SJSA1 (cell line): ENCODE results near the gene MIAT. TPM values are rescaled to one million over a fixed set of nuclear protein-coding genes. Genes with fewer than 3 reads are reported as not detected.
A peak's percentile ranks its signal among the peaks of the same experiment; 100 is the strongest.
"Not testable (repeated sequence)": the region's sequence is repeated elsewhere in the genome, so short reads cannot be mapped to it uniquely, and the experiment has no call there.

Experiments
- DNase-seq, 2 experiments: peaks; one replicate each; pipeline ENCODE4 v3.0.0-alpha.2; 2015 to 2020; ENCODE audit warnings: low spot score in 2 of 2, low read depth in 1 of 2
- H3K27ac ChIP-seq: fragments of 250-450 bp; sonication (Bioruptor Pico); 2 replicates; pipeline ENCODE4 v1.5.1; 2020; ENCODE audit warnings: mild to moderate bottlenecking, moderate library complexity
- H3K27me3 ChIP-seq: fragments of 250-450 bp; sonication (Bioruptor Pico); replicated peaks from 2 replicates; pipeline ENCODE4 v1.5.1; 2020; ENCODE audit warnings: mild to moderate bottlenecking, moderate library complexity
- H3K36me3 ChIP-seq: fragments of 250-450 bp; sonication (Bioruptor Pico); 2 replicates; pipeline ENCODE4 v1.5.1; 2020; ENCODE audit warnings: mild to moderate bottlenecking
- H3K4me1 ChIP-seq: fragments of 250-450 bp; sonication (Bioruptor Pico); replicated peaks from 2 replicates; pipeline ENCODE4 v1.6.1; 2021; ENCODE audit warnings: mild to moderate bottlenecking
- H3K4me3 ChIP-seq: fragments of 250-450 bp; sonication (Bioruptor Pico); 2 replicates; pipeline ENCODE4 v1.5.1; 2020; ENCODE audit warnings: mild to moderate bottlenecking
- H3K9me3 ChIP-seq: fragments of 250-450 bp; sonication (Bioruptor Pico); replicated peaks from 2 replicates; pipeline ENCODE4 v1.5.1; 2020; ENCODE audit warnings: mild to moderate bottlenecking
- total RNA-seq: library from RNA; depleted of rRNA; stranded (reverse); fragments of >200 nt; shearing (Covaris generic); gene quantifications from 2 replicates; pipeline ENCODE4 v1.2.3, GENCODE V29; 2014

MIAT gene
- total RNA-seq, 1 experiment from 2014 or later = 0.11 TPM

- Histone ChIP-seq H3K9me3 (peaks cover 5% of the 10 kb centered on the region), H3K4me3 (no peak overlapping the region), H3K27me3 (no peaks in the 10 kb centered on the region), H3K4me1 (peaks cover 35% of the 10 kb centered on the region), H3K36me3 (peaks cover 14% of the 10 kb centered on the region), H3K27ac (no peak overlapping the region)
- DNase-seq = no peak
Measured at GRCh38 chr22:26684168-26684567, 26.8 kb downstream of the MIAT start.

GRCh38 chr22:26685601-26686000 lies 28.2 kb downstream of the MIAT start:
- no peak overlapping the region for H3K27ac ChIP-seq
- peaks cover 10% of the 10 kb centered on the region for H3K36me3 ChIP-seq
- DNase-seq = no peak
- no peaks in the 10 kb centered on the region for H3K27me3 ChIP-seq
- H3K4me1 ChIP-seq = peaks cover 36% of the 10 kb centered on the region
- H3K4me3 ChIP-seq = no peak overlapping the region
- H3K9me3 ChIP-seq = peaks cover 5% of the 10 kb centered on the region

GRCh38 chr22:26687439-26687838 lies 30.1 kb downstream of the MIAT start:
- no peaks in the 10 kb centered on the region for H3K27me3 ChIP-seq
- no peak for DNase-seq
- H3K4me1 ChIP-seq = peaks cover 26% of the 10 kb centered on the region
- no peak overlapping the region for H3K4me3 ChIP-seq
- no peaks in the 10 kb centered on the region for H3K9me3 ChIP-seq
- no peak overlapping the region for H3K27ac ChIP-seq
- peaks cover 4% of the 10 kb centered on the region for H3K36me3 ChIP-seq

GRCh38 chr22:26689513-26690301 lies 32.3 kb downstream of the MIAT start:
- no peak for DNase-seq

GRCh38 chr22:26690654-26691376 lies 33.4 kb downstream of the MIAT start:
- Histone ChIP-seq H3K4me1 (peaks cover 39% of the 10 kb centered on the region), H3K36me3 (peaks cover 2% of the 10 kb centered on the region), H3K27me3 (no peaks in the 10 kb centered on the region), H3K9me3 (no peaks in the 10 kb centered on the region), H3K27ac (no peak overlapping the region), H3K4me3 (no peak overlapping the region)
- peak in 1 of 2 experiments; percentile 29 for DNase-seq

More at GRCh38 chr22:26689513-26690301, 32.3 kb downstream of the MIAT start:
- Histone ChIP-seq H3K4me1 (peaks cover 31% of the 10 kb centered on the region), H3K27ac (no peak overlapping the region), H3K4me3 (no peak overlapping the region), H3K27me3 (no peaks in the 10 kb centered on the region), H3K9me3 (no peaks in the 10 kb centered on the region), H3K36me3 (peaks cover 2% of the 10 kb centered on the region)

- no peak overlapping the region for H3K27ac ChIP-seq
Measured at GRCh38 chr22:26691377-26691716, 34.0 kb downstream of the MIAT start.

GRCh38 chr22:26692215-26692614 lies 34.8 kb downstream of the MIAT start:
- peaks cover 40% of the 10 kb centered on the region for H3K4me1 ChIP-seq
- H3K9me3 ChIP-seq = no peaks in the 10 kb centered on the region
- no peaks in the 10 kb centered on the region for H3K27me3 ChIP-seq
- DNase-seq = no peak
- H3K36me3 ChIP-seq = peaks cover 2% of the 10 kb centered on the region
- no peak overlapping the region for H3K27ac ChIP-seq
- no peak overlapping the region for H3K4me3 ChIP-seq

More at GRCh38 chr22:26691377-26691716, 34.0 kb downstream of the MIAT start:
- H3K27me3 ChIP-seq = no peaks in the 10 kb centered on the region
- no peak overlapping the region for H3K4me3 ChIP-seq
- peaks cover 40% of the 10 kb centered on the region for H3K4me1 ChIP-seq
- no peaks in the 10 kb centered on the region for H3K9me3 ChIP-seq
- H3K36me3 ChIP-seq = peaks cover 2% of the 10 kb centered on the region
- no peak for DNase-seq

- Histone ChIP-seq H3K4me3 (no peak overlapping the region), H3K36me3 (peaks cover 14% of the 10 kb centered on the region), H3K4me1 (peaks cover 14% of the 10 kb centered on the region), H3K27ac (no peak overlapping the region), H3K9me3 (peaks cover 8% of the 10 kb centered on the region), H3K27me3 (no peaks in the 10 kb centered on the region)
- DNase-seq = no peak
Measured at GRCh38 chr22:26697151-26697550, 39.8 kb downstream of the MIAT start.

GRCh38 chr22:26700462-26700861 lies 43.1 kb downstream of the MIAT start:
- Histone ChIP-seq H3K4me3 (no peak overlapping the region), H3K36me3 (peaks cover 18% of the 10 kb centered on the region), H3K27ac (no peak overlapping the region), H3K27me3 (no peaks in the 10 kb centered on the region), H3K9me3 (peaks cover 16% of the 10 kb centered on the region), H3K4me1 (peaks cover 15% of the 10 kb centered on the region)
- no peak for DNase-seq

- no peak overlapping the region for H3K27ac ChIP-seq
- H3K4me1 ChIP-seq = peaks cover 11% of the 10 kb centered on the region
- DNase-seq = no peak
- peaks cover 16% of the 10 kb centered on the region for H3K9me3 ChIP-seq
- H3K27me3 ChIP-seq = no peaks in the 10 kb centered on the region
- H3K4me3 ChIP-seq = no peak overlapping the region
- H3K36me3 ChIP-seq = peaks cover 18% of the 10 kb centered on the region
Measured at GRCh38 chr22:26700886-26701285, 43.5 kb downstream of the MIAT start.

GRCh38 chr22:26701323-26701722 lies 43.9 kb downstream of the MIAT start:
- Histone ChIP-seq H3K9me3 (peaks cover 16% of the 10 kb centered on the region), H3K4me3 (no peak overlapping the region), H3K27ac (no peak overlapping the region), H3K4me1 (peaks cover 10% of the 10 kb centered on the region), H3K27me3 (no peaks in the 10 kb centered on the region), H3K36me3 (peaks cover 18% of the 10 kb centered on the region)
- DNase-seq = no peak

GRCh38 chr22:26702906-26703830 lies 45.8 kb downstream of the MIAT start:
- H3K27me3 ChIP-seq = no peaks in the 10 kb centered on the region
- no peak overlapping the region for H3K27ac ChIP-seq
- no peak overlapping the region for H3K4me3 ChIP-seq
- peaks cover 20% of the 10 kb centered on the region for H3K4me1 ChIP-seq
- peaks cover 16% of the 10 kb centered on the region for H3K9me3 ChIP-seq
- peak; percentile 77 to 90 for DNase-seq
- peaks cover 18% of the 10 kb centered on the region for H3K36me3 ChIP-seq

- H3K27me3 ChIP-seq, H3K9me3 ChIP-seq, H3K36me3 ChIP-seq, H3K4me3 ChIP-seq, DNase-seq, H3K27ac ChIP-seq: not testable (repeated sequence)
- peaks cover 41% of the 10 kb centered on the region for H3K4me1 ChIP-seq
Measured at GRCh38 chr22:26705379-26705778, 48.0 kb downstream of the MIAT start.
